ENCODE measurements around the gene DEFB112.

- TF ChIP-seq YY1 (IDR thresholded peaks at IDR 0.05; ENCODE audit: insufficient read depth, insufficient read length), result no peak
- TF ChIP-seq SUZ12 (IDR thresholded peaks at IDR 0.05; ENCODE audit: extremely low read depth, insufficient read depth, insufficient read length), result no peak
Measured at GRCh38 chr6:50096296-50096695, 46.6 kb upstream of the DEFB112 start.

Measured in NT2/D1 (cell line).